IMR-90 (cell line): ENCODE results near the gene MRPS7. TPM values are rescaled to one million over a fixed set of nuclear protein-coding genes. Genes with fewer than 3 reads are reported as not detected.

Experiments
- ATAC-seq: fragments of 200-7000 bp; cut with Tn5 transposase; 2 replicates; pipeline ENCODE4 v1.9.1; 2020; ENCODE audit warnings: low read depth, mild to moderate bottlenecking, moderate library complexity
- BruUV-seq: library from RNA; stranded (reverse); fragments of 400-500 nt; replicated peaks from 2 replicates; lab custom pipeline; 2021; lab: Mats Ljungman, UMichigan
- CTCF ChIA-PET: fragments of 300-600 bp; formaldehyde crosslinking; extraction: SDS; loops from one replicate; lab custom pipeline; 2021; ENCODE audit warnings: antibody characterized with exemption; lab: Yijun Ruan, JAX
- POLR2A ChIA-PET: fragments of 300-600 bp; sonication (Branson Sonifier 250); formaldehyde crosslinking; loops from one replicate; lab custom pipeline; 2022; ENCODE audit warnings: antibody characterized with exemption; ENCODE audit not compliant: unreplicated experiment; lab: Charles Lee
- DNase-seq: peaks from one replicate; pipeline ENCODE4 v3.0.0; 2013
- H2AFZ ChIP-seq: replicated peaks from 2 replicates; pipeline ENCODE3; 2013; ENCODE audit warnings: low read length, mild to moderate bottlenecking; ENCODE audit not compliant: poor library complexity
- H2AK5ac ChIP-seq: 2 replicates; pipeline ENCODE4 v1.6.1; 2013; ENCODE audit warnings: low read depth, low read length, inconsistent platforms
- H2AK9ac ChIP-seq: replicated peaks from 2 replicates; pipeline ENCODE3; 2013; ENCODE audit warnings: mild to moderate bottlenecking, low read depth, low read length, moderate library complexity; ENCODE audit not compliant: poor library complexity
- H2BK120ac ChIP-seq: 2 replicates; pipeline ENCODE4 v1.6.1; 2013; ENCODE audit warnings: low read depth, low read length, inconsistent platforms
- H2BK15ac ChIP-seq: 3 replicates; pipeline ENCODE4 v1.6.1; 2013; ENCODE audit warnings: low read depth, low read length, inconsistent platforms
- H2BK20ac ChIP-seq: 2 replicates; pipeline ENCODE4 v1.6.1; 2013; ENCODE audit warnings: low read depth, mild to moderate bottlenecking, inconsistent platforms, low read length, moderate library complexity
- H2BK5ac ChIP-seq: 2 replicates; pipeline ENCODE4 v1.6.1; 2013; ENCODE audit warnings: mild to moderate bottlenecking, low read depth, low read length, inconsistent platforms; ENCODE audit not compliant: poor library complexity, severe bottlenecking
- H3K14ac ChIP-seq: replicated peaks from 2 replicates; pipeline ENCODE4 v1.6.1; 2013; ENCODE audit warnings: low read depth, low read length, inconsistent platforms
- H3K18ac ChIP-seq: 2 replicates; pipeline ENCODE4 v1.6.1; 2013; ENCODE audit warnings: low read depth, low read length, control low read depth
- H3K23ac ChIP-seq: 2 replicates; pipeline ENCODE4 v1.6.1; 2013; ENCODE audit warnings: low read depth, low read length, inconsistent platforms
- H3K27ac ChIP-seq: 2 replicates; pipeline ENCODE4 v1.5.1; 2013; ENCODE audit warnings: mild to moderate bottlenecking, control low read depth, low read length; ENCODE audit not compliant: insufficient read depth
- H3K27me3 ChIP-seq: 2 replicates; pipeline ENCODE4 v1.6.1; 2013; ENCODE audit warnings: low read length; ENCODE audit not compliant: control insufficient read depth, insufficient read depth
- H3K36me3 ChIP-seq: 2 replicates; pipeline ENCODE4 v1.6.1; 2013; ENCODE audit warnings: low read length, mixed read lengths; ENCODE audit not compliant: control insufficient read depth, insufficient read depth
- H3K4ac ChIP-seq: 2 replicates; pipeline ENCODE4 v1.6.1; 2013; ENCODE audit warnings: low read depth, low read length, inconsistent platforms
- H3K4me1 ChIP-seq: 2 replicates; pipeline ENCODE4 v1.6.1; 2013; ENCODE audit warnings: low read length, mixed read lengths; ENCODE audit not compliant: control insufficient read depth, insufficient read depth
- H3K4me2 ChIP-seq: 2 replicates; pipeline ENCODE4 v1.6.1; 2013; ENCODE audit warnings: low read depth, mild to moderate bottlenecking, control low read depth, low read length, moderate library complexity
- H3K4me3 ChIP-seq: 2 replicates; pipeline ENCODE4 v1.5.1; 2013; ENCODE audit warnings: low read depth, mild to moderate bottlenecking, control low read depth, low read length, moderate library complexity; ENCODE audit not compliant: insufficient read depth
- H3K56ac ChIP-seq: 2 replicates; pipeline ENCODE4 v1.6.1; 2013; ENCODE audit warnings: low read length, inconsistent platforms; ENCODE audit not compliant: insufficient read depth; ENCODE audit errors: extremely low read depth
- H3K79me1 ChIP-seq, 2 experiments: 2 replicates each; pipeline ENCODE4 v1.6.1; 2013; ENCODE audit warnings: low read length in 2 of 2, inconsistent platforms in 1 of 2, low read depth in 1 of 2
- H3K9ac ChIP-seq: 2 replicates; pipeline ENCODE4 v1.6.1; 2013; ENCODE audit warnings: low read depth, low read length, control low read depth
- H3K9me1 ChIP-seq: 2 replicates; pipeline ENCODE4 v1.6.1; 2013; ENCODE audit warnings: low read length, inconsistent platforms; ENCODE audit not compliant: insufficient read depth
- H3K9me3 ChIP-seq: 2 replicates; pipeline ENCODE4 v1.6.1; 2013; ENCODE audit warnings: low read length; ENCODE audit not compliant: control insufficient read depth, insufficient read depth
- H4K20me1 ChIP-seq: 2 replicates; pipeline ENCODE4 v1.6.1; 2013; ENCODE audit warnings: low read length, inconsistent platforms; ENCODE audit not compliant: insufficient read depth
- H4K5ac ChIP-seq: 2 replicates; pipeline ENCODE4 v1.6.1; 2013; ENCODE audit warnings: mild to moderate bottlenecking, low read depth, low read length, control low read depth
- H4K8ac ChIP-seq, 2 experiments: 2 replicates each; pipeline ENCODE4 v1.6.1; 2013; ENCODE audit warnings: low read depth in 2 of 2, low read length in 2 of 2, control low read depth in 1 of 2, inconsistent platforms in 1 of 2
- H4K91ac ChIP-seq: 2 replicates; pipeline ENCODE4 v1.6.1; 2013; ENCODE audit warnings: low read depth, low read length, inconsistent platforms; ENCODE audit not compliant: insufficient read depth
- BHLHE40 ChIP-seq: fragments of 150-350 bp; IDR thresholded peaks from 2 replicates; pipeline ENCODE4 v1.6.1; 2016; ENCODE audit warnings: mild to moderate bottlenecking, low read depth, low read length
- CHD1 ChIP-seq: IDR thresholded peaks from 2 replicates; pipeline ENCODE4 v1.6.1; 2012; ENCODE audit warnings: low read depth, low read length, improper control_type of control experiment
- NFE2L2 ChIP-seq: fragments of 150-350 bp; IDR thresholded peaks from 2 replicates; pipeline ENCODE4 v1.6.1; 2016; ENCODE audit warnings: low read depth, mild to moderate bottlenecking, low read length
- POLR2A ChIP-seq: IDR thresholded peaks from 2 replicates; pipeline ENCODE4 v1.6.1; 2012; ENCODE audit warnings: mild to moderate bottlenecking, low read depth, low read length
- RAD21 ChIP-seq: IDR thresholded peaks from 2 replicates; pipeline ENCODE4 v1.6.1; 2012; ENCODE audit warnings: low read length, improper control_type of control experiment
- RCOR1 ChIP-seq: IDR thresholded peaks from 2 replicates; pipeline ENCODE4 v1.6.1; 2012; ENCODE audit warnings: mild to moderate bottlenecking, low read length, improper control_type of control experiment; ENCODE audit not compliant: insufficient replicate concordance
- SMC3 ChIP-seq: fragments of 150-350 bp; IDR thresholded peaks from 2 replicates; pipeline ENCODE4 v1.6.1; 2016; ENCODE audit warnings: low read depth, mild to moderate bottlenecking, antibody characterized with exemption, low read length, moderate library complexity
- WGBS, 2 experiments: methylation state at CpG; one replicate each; pipeline versions ENCODE4 v1.1.5 to v1.1.7; 2013; ENCODE audit warnings: missing lambda C conversion rate in 2 of 2; ENCODE audit not compliant: insufficient read length in 1 of 2; ENCODE audit errors: extremely low coverage in 2 of 2; 5-methylcytosine and 5-hydroxymethylcytosine counted together
- dilution Hi-C: fragments of 300-500 bp; cut with HindIII; formaldehyde crosslinking; loops from one replicate; pipeline ENCODE4 v1.14.3; 2018; ENCODE audit warnings: low sequenced_read_pairs; ENCODE audit not compliant: unreplicated experiment
- in situ Hi-C: fragments of 300-500 bp; cut with MboI; formaldehyde crosslinking; loops from 3 replicates; pipeline ENCODE4 v1.14.3; 2019; ENCODE audit warnings: low sequenced_read_pairs, inconsistent platforms, mixed read lengths
- intact Hi-C: fragments of 100-400 bp; cut with micrococcal nuclease; formaldehyde crosslinking; loops from 2 replicates; pipeline ENCODE4 v1.10.0; 2022
- polyA plus RNA-seq, 3 experiments: library from polyadenylated mRNA; depleted of rRNA; stranded (reverse); fragments of >200 nt; gene quantifications; 2 replicates each; pipeline ENCODE4 v1.2.3, GENCODE V29; 2012; ENCODE audit warnings: low replicate concordance in 1 of 3
- total RNA-seq: library from RNA; depleted of rRNA; stranded (reverse); fragments of >200 nt; gene quantifications from 2 replicates; pipeline ENCODE4 v1.2.3, GENCODE V29; 2012

The MRPS7 gene
- total and polyA plus RNA-seq, 2 of the 4 experiments (the other 2 are of a cell fraction) = 55.9 to 60.5 TPM

DNA sequence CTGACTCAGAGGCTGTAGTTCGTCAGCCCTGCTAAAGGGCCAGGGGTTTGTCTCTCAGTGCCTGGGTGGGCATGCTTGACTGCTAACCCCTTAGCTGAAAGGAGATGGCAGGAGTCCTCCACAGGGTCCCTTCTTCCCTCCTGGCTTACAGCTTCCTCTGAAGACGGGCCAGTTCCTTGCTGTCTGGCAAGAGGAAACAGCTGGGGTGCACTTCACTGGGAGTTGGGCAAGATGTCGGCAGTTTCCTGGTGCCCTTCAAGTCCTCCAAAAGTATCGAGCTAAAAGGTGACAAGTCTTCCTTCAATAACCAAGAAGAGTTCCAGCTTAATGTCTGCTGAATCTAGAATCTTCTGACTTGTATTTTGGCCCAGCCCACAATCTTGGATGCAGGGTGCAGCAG is 32.8 kb upstream of the MRPS7 start:
- no peak overlapping the region for H3K23ac ChIP-seq
- no peak for TF ChIP-seq NFE2L2
- no peak for TF ChIP-seq CHD1
- TF ChIP-seq RAD21 = no peak
- no peak for TF ChIP-seq SMC3
- no peak for TF ChIP-seq RCOR1
- no peak for TF ChIP-seq POLR2A
- no peak for TF ChIP-seq BHLHE40
- no peak overlapping the region for H2AK5ac ChIP-seq
- POLR2A ChIA-PET = no interaction called here
- peaks cover 62% of the 10 kb centered on the region for H3K36me3 ChIP-seq
- CTCF ChIA-PET = no interaction called here
- in situ Hi-C loops = no loop called here
- intact Hi-C loops = no loop called here
- ATAC-seq = no peak
- no peak overlapping the region for H2BK20ac ChIP-seq
- DNase-seq = no peak
- H3K56ac ChIP-seq = no peak overlapping the region
- no TSS peak for BruUV-seq
- H3K14ac ChIP-seq = no peak overlapping the region
- no peak overlapping the region for H4K91ac ChIP-seq
- H3K9me1 ChIP-seq = no peaks in the 10 kb centered on the region
- no peak overlapping the region for H3K27ac ChIP-seq
- H2BK5ac ChIP-seq = no peak overlapping the region
- peaks cover 2 to 8% of the 10 kb centered on the region in 2 experiments; a peak in 2 of 4 replicates for H3K79me1 ChIP-seq
- H3K4me2 ChIP-seq = no peak overlapping the region
- no peak overlapping the region for H3K4ac ChIP-seq
- H3K9ac ChIP-seq = no peak overlapping the region
- H2BK15ac ChIP-seq = no peak overlapping the region
- H2BK120ac ChIP-seq = no peak overlapping the region
- no peak overlapping the region for H3K4me3 ChIP-seq
- no peak overlapping the region for H4K5ac ChIP-seq
- no peaks in the 10 kb centered on the region for H4K20me1 ChIP-seq
- H2AFZ ChIP-seq = no peak overlapping the region
- no peaks in the 10 kb centered on the region for H3K4me1 ChIP-seq
- H3K9me3 ChIP-seq = no peaks in the 10 kb centered on the region
- no peak overlapping the region for H4K8ac ChIP-seq
- dilution Hi-C loops = no loop called here
- no peak overlapping the region for H3K18ac ChIP-seq
- 82% methylated on average over 2 of the region's 4 CpGs; no CpG with 5 or more reads in 1 of the 2 experiments for WGBS, 2 experiments
- H3K27me3 ChIP-seq = no peaks in the 10 kb centered on the region
- H2AK9ac ChIP-seq = no peak overlapping the region
